Vagina (tissue), 2 donors: ENCODE results near the gene CACNA1C. TPM values are rescaled to one million over a fixed set of nuclear protein-coding genes. Genes with fewer than 3 reads are reported as not detected.
"Not testable (repeated sequence)": the region's sequence is repeated elsewhere in the genome, so short reads cannot be mapped to it uniquely, and the experiment has no call there.

ENCODE experiments used
- DNase-seq, 2 donors: peaks; one replicate each; pipeline ENCODE4 v3.0.0-alpha.2; 2017; ENCODE audit errors: extremely low spot score in 2 of 2
- H3K27ac ChIP-seq: fragments of 200-600 bp; sonication (generic); one replicate; pipeline ENCODE4 v1.5.1; 2019
- H3K27me3 ChIP-seq: fragments of 200-600 bp; sonication (generic); one replicate; pipeline ENCODE4 v1.5.1; 2019
- H3K36me3 ChIP-seq, 2 donors: fragments of 200-600 bp; sonication (generic); one replicate each; pipeline ENCODE4 v1.5.1; 2017 to 2019
- H3K4me1 ChIP-seq: fragments of 200-600 bp; sonication (generic); one replicate; pipeline ENCODE4 v1.5.1; 2019
- H3K4me3 ChIP-seq, 2 donors: fragments of 200-600 bp; sonication (generic); 1 replicate in 1 of 2; 2 replicates in 1 of 2; pipeline ENCODE4 v1.5.1; 2016 to 2019
- H3K9me3 ChIP-seq: fragments of 200-600 bp; sonication (generic); one replicate; pipeline ENCODE4 v1.5.1; 2019
- CTCF ChIP-seq, 3 experiments: fragments of 450-650 bp in 2 of 3; fragments of 200-600 bp in 1 of 3; sonication (generic) in 1 of 3; IDR thresholded peaks; one replicate each; pipeline ENCODE4 v1.5.1; 2017 to 2019; ENCODE audit warnings: antibody characterized with exemption in 3 of 3, mild to moderate bottlenecking in 2 of 3, moderate library complexity in 2 of 3
- POLR2A ChIP-seq, 2 donors: fragments of 450-650 bp; IDR thresholded peaks; one replicate each; pipeline ENCODE4 v1.6.1; 2017; ENCODE audit warnings: antibody characterized with exemption in 2 of 2, mild to moderate bottlenecking in 2 of 2, moderate library complexity in 2 of 2
- POLR2AphosphoS5 ChIP-seq, 2 donors: sonication (generic); formaldehyde crosslinking; IDR thresholded peaks; one replicate each; pipeline ENCODE4 v1.9.0; 2017; ENCODE audit warnings: antibody characterized with exemption in 2 of 2, mild to moderate bottlenecking in 2 of 2, low read depth in 1 of 2; ENCODE audit not compliant: insufficient read depth in 1 of 2
- intact Hi-C: fragments of 100-400 bp; cut with DNase I; formaldehyde crosslinking; loops from one replicate; pipeline ENCODE4 v1.15.1; 2023
- total RNA-seq: library from RNA; depleted of rRNA; stranded (reverse); fragments of >200 nt; gene quantifications from one replicate; pipeline ENCODE4 v1.2.3, GENCODE V29; 2016

CACNA1C gene
- total RNA-seq, 1 donor from 2014 or later, result 9.8 TPM

DNA sequence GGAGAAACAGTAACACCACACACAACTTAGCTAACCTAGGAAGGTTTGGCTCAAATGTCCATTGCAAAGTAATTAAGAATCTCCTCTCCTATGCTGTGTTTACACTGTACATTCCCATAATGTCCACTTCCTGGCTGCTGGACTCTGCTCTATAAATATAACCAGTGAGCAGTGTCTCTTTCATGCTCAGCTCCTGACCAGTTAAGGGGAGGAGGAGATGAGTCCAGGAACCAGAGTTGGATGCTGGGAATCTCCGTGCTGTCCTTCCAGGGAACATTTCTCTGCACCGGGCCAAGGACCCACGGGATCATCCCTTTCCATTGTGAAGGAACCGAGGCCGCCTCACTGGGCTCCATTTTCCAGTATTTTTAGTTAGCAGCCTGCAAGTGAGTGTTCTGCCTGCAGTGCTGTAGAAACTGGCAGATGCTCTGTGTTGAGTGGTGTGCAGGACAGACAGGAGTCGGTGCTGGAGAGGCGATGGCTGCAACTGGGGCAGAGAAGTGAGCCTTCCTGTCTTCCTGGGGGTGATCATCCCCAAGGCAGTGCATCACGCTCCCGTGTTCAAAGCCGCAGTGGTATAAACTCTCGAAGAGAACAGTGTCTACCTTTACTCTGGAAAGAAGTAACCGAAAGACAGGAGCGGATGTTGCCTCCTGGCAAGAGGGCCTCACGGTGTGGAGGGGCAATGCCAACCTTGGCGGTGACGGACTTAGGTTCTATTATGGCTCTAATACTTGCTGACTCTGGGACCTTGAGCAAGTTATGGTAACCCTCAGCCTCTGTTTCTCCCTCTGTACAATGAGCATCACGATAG lies 195.5 kb downstream of the CACNA1C start:
- TF ChIP-seq POLR2AphosphoS5 (IDR thresholded peaks at IDR 0.05; ENCODE audit: insufficient read depth in 1 of 2, low read depth in 1 of 2) (peak in 1 of 2 donors; percentile 35), POLR2A (IDR thresholded peaks at IDR 0.05) (no peak)
- intact Hi-C loops, result no loop called here
- peaks cover 4% of the 10 kb centered on the region for H3K4me1 ChIP-seq

DNA sequence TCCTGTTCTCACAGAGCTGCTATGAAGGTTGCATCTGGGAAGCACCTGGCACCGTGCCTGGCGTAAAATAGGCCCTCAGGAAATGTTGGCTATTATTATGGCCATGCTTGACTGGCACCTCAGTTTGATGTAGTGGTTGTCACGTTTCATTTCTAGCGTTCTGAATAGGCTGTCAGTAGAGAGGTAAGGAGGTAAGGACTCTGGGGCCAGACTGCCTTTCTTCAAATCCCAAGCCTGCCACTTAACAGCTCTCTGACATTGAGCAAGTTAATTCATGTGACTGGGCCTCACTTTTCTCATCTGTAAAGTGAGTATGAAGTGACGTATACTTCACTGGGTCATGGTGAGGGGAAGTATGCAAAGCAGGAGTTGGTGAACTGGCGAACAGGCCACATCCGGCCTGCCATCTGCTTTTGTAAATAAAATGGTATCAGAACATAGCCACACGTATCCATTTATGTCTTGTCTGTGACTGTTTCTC lies 196.2 kb downstream of the CACNA1C start:
- TF ChIP-seq CTCF (IDR thresholded peaks at IDR 0.05) (no peak), POLR2AphosphoS5 (IDR thresholded peaks at IDR 0.05; ENCODE audit: insufficient read depth in 1 of 2, low read depth in 1 of 2) (no peak), POLR2A (IDR thresholded peaks at IDR 0.05) (no peak)
- intact Hi-C loops, result no loop called here
- DNase-seq, result no peak
- H3K27ac ChIP-seq, result no peak overlapping the region
- no peaks in the 10 kb centered on the region for H3K9me3 ChIP-seq
- H3K36me3 ChIP-seq, result no peaks in the 10 kb centered on the region
- peaks cover 4% of the 10 kb centered on the region for H3K4me1 ChIP-seq
- H3K4me3 ChIP-seq, result no peak overlapping the region
- no peaks in the 10 kb centered on the region for H3K27me3 ChIP-seq

More for the DNA sequence above, 195.5 kb downstream of the CACNA1C start:
- no peaks in the 10 kb centered on the region for H3K27me3 ChIP-seq
- H3K27ac ChIP-seq, result no peak overlapping the region
- H3K36me3 ChIP-seq, result no peaks in the 10 kb centered on the region
- no peak overlapping the region for H3K4me3 ChIP-seq
- no peak for DNase-seq
- no peaks in the 10 kb centered on the region for H3K9me3 ChIP-seq

DNA sequence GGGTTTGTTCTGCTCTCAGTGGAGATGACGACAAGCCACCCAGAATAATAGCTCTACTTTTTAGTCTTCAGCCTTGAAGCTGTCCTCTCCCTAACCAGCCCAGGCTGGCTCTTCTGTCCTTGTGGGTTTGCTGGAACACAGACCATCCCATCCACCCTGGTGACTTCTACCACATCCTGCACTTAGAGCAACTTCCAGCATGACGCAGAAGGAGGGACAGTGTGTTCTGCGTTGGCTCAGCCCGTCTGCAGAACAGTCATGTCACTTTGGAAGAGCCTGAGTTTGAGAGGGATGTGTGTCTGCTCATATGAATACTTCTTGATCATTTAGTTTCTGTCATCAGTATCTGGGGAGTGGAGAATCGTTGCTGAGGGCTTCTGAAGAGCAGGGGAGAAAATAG lies 198.0 kb downstream of the CACNA1C start:
- TF ChIP-seq POLR2AphosphoS5 (IDR thresholded peaks at IDR 0.05; ENCODE audit: insufficient read depth in 1 of 2, low read depth in 1 of 2), result no peak
- TF ChIP-seq CTCF (IDR thresholded peaks at IDR 0.05), result no peak
- TF ChIP-seq POLR2A (IDR thresholded peaks at IDR 0.05), result no peak
- Histone ChIP-seq H3K27ac (no peak overlapping the region), H3K4me1 (no peaks in the 10 kb centered on the region), H3K36me3 (no peaks in the 10 kb centered on the region), H3K9me3 (no peaks in the 10 kb centered on the region), H3K4me3 (no peak overlapping the region), H3K27me3 (no peaks in the 10 kb centered on the region)
- intact Hi-C loops, result loop anchor here (10.0 kb wide), 1 partner anchor 66 kb away; no protein-coding TSS in a partner anchor
- no peak for DNase-seq

DNA sequence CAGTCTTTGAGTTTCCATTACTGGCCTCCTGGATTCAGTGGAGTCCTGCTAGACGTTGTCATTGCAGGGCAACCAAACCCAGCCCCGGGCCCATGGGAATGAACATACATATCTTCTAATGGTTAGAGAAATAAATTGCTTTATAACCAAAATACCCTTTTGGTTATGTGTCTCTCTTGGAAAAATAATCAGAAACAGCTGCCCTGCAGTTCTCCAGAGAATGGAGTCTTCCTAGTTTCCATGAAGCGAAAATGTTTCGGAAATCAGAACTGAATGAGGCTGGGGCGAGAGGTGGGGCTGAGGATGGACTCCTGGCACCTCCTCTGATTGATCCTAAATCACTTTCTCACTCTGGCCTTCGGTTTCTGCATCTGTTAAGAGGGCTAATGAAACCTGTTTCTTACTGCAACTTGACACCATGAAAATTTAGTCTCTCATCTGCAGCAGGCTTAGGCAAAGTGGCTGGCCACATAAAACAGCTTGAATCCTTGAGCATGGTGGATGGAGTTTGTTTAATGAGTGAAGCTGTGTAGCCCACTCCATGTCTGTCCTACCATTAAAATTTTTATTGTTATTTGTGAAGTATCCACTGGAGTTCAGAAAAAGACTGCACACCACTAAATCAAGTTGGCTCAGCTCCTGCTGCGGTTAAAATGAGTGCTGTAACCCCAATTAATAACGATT lies 198.9 kb downstream of the CACNA1C start:
- TF ChIP-seq POLR2A (IDR thresholded peaks at IDR 0.05), result no peak
- intact Hi-C loops, result loop anchor here (10.0 kb wide), 1 partner anchor 67 kb away; no protein-coding TSS in a partner anchor
- H3K27ac ChIP-seq, result no peak overlapping the region
- H3K4me1 ChIP-seq, result no peaks in the 10 kb centered on the region
- no peaks in the 10 kb centered on the region for H3K9me3 ChIP-seq
- no peaks in the 10 kb centered on the region for H3K36me3 ChIP-seq
- no peak for DNase-seq
- H3K27me3 ChIP-seq, result no peaks in the 10 kb centered on the region
- H3K4me3 ChIP-seq, result no peak overlapping the region

DNA sequence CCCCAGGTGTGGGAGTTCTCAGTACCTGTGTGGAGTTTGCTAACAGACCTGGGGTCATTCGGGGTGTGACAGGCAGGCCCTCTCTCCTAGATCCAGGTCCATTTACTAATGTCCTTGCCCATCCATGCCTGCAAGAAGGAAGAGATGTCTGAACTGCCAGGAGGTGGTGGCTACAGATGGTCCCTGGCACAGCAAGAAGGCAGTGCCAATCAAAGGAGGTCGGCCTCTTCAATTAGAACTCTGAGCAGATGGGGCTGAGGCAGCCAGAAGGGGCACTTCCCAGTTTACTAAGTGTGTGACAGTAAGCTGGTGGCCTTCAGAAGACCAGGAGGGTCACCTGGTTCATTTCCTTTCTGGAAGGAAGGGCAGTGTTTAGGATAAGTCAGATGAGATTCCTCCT lies 202.5 kb downstream of the CACNA1C start:
- Histone ChIP-seq H3K27me3 (no peaks in the 10 kb centered on the region), H3K4me3 (no peak overlapping the region), H3K36me3 (no peaks in the 10 kb centered on the region), H3K27ac (no peak overlapping the region), H3K9me3 (no peaks in the 10 kb centered on the region), H3K4me1 (no peaks in the 10 kb centered on the region)
- DNase-seq, result no peak
- intact Hi-C loops, result loop anchor here (10.0 kb wide), 1 partner anchor 71 kb away; no protein-coding TSS in a partner anchor
- TF ChIP-seq POLR2AphosphoS5 (IDR thresholded peaks at IDR 0.05; ENCODE audit: insufficient read depth in 1 of 2, low read depth in 1 of 2) (no peak), CTCF (IDR thresholded peaks at IDR 0.05) (no peak), POLR2A (IDR thresholded peaks at IDR 0.05) (no peak)

GRCh38 chr12:2255731-2256130 lies 202.9 kb downstream of the CACNA1C start:
- not testable (repeated sequence) for H3K36me3 ChIP-seq, H3K27ac ChIP-seq, DNase-seq, H3K4me3 ChIP-seq, H3K9me3 ChIP-seq, H3K4me1 ChIP-seq, H3K27me3 ChIP-seq
- intact Hi-C loops, result loop anchor here (10.0 kb wide), 1 partner anchor 71 kb away; no protein-coding TSS in a partner anchor
